ENCODE results near the gene BLOC1S4. TPM values are rescaled to one million over a fixed set of nuclear protein-coding genes. Genes with fewer than 3 reads are reported as not detected.

Gene BLOC1S4
- total and polyA plus RNA-seq, 7 donors = 9.1 to 19.7 (median 13.2) TPM

DNA sequence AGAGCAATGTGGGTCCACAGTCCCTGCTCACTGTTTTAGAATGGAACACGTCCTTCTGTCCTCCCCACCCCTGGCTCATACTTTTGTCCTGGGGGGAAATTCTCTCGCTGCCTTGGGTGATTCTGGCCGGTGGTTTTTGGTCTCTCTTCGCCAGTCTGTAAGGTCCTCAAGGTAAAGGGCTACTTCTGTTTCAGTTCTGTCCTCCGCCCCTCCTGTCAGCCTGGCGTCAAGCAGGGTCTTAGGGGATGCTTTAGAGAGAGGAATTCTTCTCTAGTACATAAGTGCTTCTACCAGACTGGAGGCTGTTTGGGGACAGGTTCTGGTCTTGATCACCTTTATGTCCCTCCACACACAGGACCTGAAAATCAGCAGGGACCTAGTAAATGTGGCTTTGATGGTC is 5.7 kb upstream of the BLOC1S4 start:
- intact Hi-C loops (cut with DNase I) = loop anchor here (10.0 kb wide), 1 partner anchor 335 kb away; the partner anchor contains the start of gene TADA2B

DNA sequence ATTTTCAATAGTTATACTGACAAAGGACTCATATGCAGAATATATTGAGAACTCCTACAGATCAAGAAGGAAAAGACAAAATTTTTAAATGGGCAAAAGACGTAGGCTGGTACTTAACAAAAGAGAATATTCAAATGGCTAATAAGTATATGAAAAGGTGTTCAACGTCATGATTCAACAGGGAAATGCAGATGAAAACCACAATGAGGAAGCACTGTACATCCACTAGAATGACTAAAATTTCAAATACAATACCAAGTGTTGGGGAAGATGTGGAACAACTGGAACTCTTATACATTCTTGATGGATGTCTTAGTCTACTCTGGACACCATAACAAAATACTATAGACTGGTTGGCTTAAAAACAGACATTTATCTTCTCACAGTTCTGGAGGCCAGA is 5.0 kb upstream of the BLOC1S4 start:
- H3K9me3 ChIP-seq = no peaks in the 10 kb centered on the region
- WGBS, 2 donors = 59 to 79% methylated on average over 2 of the region's 2 CpGs
- DNase-seq = no peak
- no peak overlapping the region for H3K4me3 ChIP-seq
- H3K27ac ChIP-seq = no peak overlapping the region
- intact Hi-C loops (cut with DNase I) = loop anchor here (10.0 kb wide), 1 partner anchor 334 kb away; the partner anchor contains the start of gene TADA2B
- H3K4me1 ChIP-seq = peaks cover 0 to 47% (median 36%) of the 10 kb centered on the region in 4 donors
- H3K36me3 ChIP-seq = peaks cover 0 to 5% (median 0%) of the 10 kb centered on the region in 4 donors
- TF ChIP-seq, protein P1, sequence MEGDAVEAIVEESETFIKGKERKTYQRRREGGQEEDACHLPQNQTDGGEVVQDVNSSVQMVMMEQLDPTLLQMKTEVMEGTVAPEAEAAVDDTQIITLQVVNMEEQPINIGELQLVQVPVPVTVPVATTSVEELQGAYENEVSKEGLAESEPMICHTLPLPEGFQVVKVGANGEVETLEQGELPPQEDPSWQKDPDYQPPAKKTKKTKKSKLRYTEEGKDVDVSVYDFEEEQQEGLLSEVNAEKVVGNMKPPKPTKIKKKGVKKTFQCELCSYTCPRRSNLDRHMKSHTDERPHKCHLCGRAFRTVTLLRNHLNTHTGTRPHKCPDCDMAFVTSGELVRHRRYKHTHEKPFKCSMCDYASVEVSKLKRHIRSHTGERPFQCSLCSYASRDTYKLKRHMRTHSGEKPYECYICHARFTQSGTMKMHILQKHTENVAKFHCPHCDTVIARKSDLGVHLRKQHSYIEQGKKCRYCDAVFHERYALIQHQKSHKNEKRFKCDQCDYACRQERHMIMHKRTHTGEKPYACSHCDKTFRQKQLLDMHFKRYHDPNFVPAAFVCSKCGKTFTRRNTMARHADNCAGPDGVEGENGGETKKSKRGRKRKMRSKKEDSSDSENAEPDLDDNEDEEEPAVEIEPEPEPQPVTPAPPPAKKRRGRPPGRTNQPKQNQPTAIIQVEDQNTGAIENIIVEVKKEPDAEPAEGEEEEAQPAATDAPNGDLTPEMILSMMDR (IDR thresholded peaks at IDR 0.05) = no peak
- TF ChIP-seq POLR2A (IDR thresholded peaks at IDR 0.05) (no peak), POLR2AphosphoS5 (IDR thresholded peaks at IDR 0.05) (no peak), EP300 (IDR thresholded peaks at IDR 0.05) (no peak)
- no peaks in the 10 kb centered on the region for H3K27me3 ChIP-seq

More for the DNA sequence above, 5.7 kb upstream of the BLOC1S4 start:
- H3K4me1 ChIP-seq = peaks cover 0 to 49% (median 40%) of the 10 kb centered on the region in 4 donors
- DNase-seq = no peak
- WGBS, 2 donors = 12 to 19% methylated on average over 6 of the region's 6 CpGs
- peaks cover 0 to 5% (median 0%) of the 10 kb centered on the region in 4 donors for H3K36me3 ChIP-seq
- H3K4me3 ChIP-seq = peak overlapping the region; percentile 70 to 79 (median 73)
- no peaks in the 10 kb centered on the region for H3K27me3 ChIP-seq
- no peaks in the 10 kb centered on the region for H3K9me3 ChIP-seq
- H3K27ac ChIP-seq = peak overlapping the region; percentile 82 to 91 (median 89)
- TF ChIP-seq, protein P1 (IDR thresholded peaks at IDR 0.05) = no peak
- TF ChIP-seq EP300 (IDR thresholded peaks at IDR 0.05) (no peak), POLR2AphosphoS5 (IDR thresholded peaks at IDR 0.05) (no peak), POLR2A (IDR thresholded peaks at IDR 0.05) (no peak)

DNA sequence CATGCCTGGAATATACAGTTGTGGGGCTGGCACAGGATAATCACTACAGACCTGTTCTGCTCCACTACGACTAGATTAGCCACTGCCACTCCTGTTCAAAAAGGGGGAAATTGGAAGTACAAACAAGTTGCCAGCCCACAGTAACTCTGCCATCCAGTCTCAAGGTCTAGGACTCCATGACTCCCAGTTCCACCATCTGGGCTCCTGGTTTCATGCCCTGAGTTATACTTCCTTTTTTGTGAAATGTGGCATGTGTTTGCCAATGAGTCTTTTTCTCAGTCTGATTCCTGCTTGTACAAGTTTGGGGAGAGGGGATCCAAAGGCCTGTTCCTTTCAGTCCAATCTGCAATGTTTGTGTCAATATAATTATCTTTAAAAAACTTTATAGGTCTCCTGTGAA is 1.0 kb upstream of the BLOC1S4 start:
- no peak overlapping the region for H3K4me3 ChIP-seq
- peaks cover 0 to 33% (median 28%) of the 10 kb centered on the region in 4 donors for H3K4me1 ChIP-seq
- H3K27me3 ChIP-seq = no peaks in the 10 kb centered on the region
- no peak overlapping the region for H3K27ac ChIP-seq
- no peak for TF ChIP-seq POLR2A (IDR thresholded peaks at IDR 0.05)
- TF ChIP-seq, protein P1 (IDR thresholded peaks at IDR 0.05) = no peak
- no peak for TF ChIP-seq POLR2AphosphoS5 (IDR thresholded peaks at IDR 0.05)
- TF ChIP-seq EP300 (IDR thresholded peaks at IDR 0.05) = no peak
- DNase-seq = no peak
- H3K9me3 ChIP-seq = no peaks in the 10 kb centered on the region
- 82 to 91% methylated on average over 1 of the region's 1 CpG for WGBS, 2 donors
- intact Hi-C loops (cut with DNase I) = loop anchor here (5.0 to 10.0 kb wide), 3 partner anchors 143 to 330 kb away; partner anchors contain the start of gene TADA2B
- no peaks in the 10 kb centered on the region for H3K36me3 ChIP-seq

DNA sequence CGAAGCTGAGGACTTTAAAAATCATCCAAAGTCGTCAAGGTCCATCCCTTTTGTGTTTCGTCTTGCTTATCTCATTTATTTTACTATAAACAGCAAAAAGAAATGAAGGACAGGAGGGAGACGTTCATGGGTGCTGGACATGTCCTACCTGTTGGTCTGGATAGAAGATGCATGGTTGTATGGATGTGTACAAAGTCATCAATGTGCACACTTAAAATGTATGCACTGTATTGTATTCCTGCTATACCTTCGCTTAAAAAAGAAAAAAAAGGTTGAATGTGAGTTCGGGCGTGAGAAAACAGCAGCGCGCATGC is 313 bp upstream of the BLOC1S4 start:
- intact Hi-C loops (cut with DNase I) = loop anchor here (1.0 to 10.0 kb wide), 5 partner anchors 67 to 329 kb away; partner anchors contain the start of genes KIAA0232, MRFAP1 and TADA2B
- peak overlapping the region; percentile 88 to 94 (median 92) for H3K27ac ChIP-seq
- H3K4me1 ChIP-seq = peaks cover 0 to 33% (median 28%) of the 10 kb centered on the region in 4 donors
- TF ChIP-seq, protein P1 (IDR thresholded peaks at IDR 0.05) = no peak
- TF ChIP-seq EP300 (IDR thresholded peaks at IDR 0.05) (no peak), POLR2A (IDR thresholded peaks at IDR 0.05) (no peak), POLR2AphosphoS5 (IDR thresholded peaks at IDR 0.05) (no peak)
- no peak for DNase-seq
- H3K27me3 ChIP-seq = no peaks in the 10 kb centered on the region
- H3K4me3 ChIP-seq = peak overlapping the region; percentile 61 to 81 (median 70)
- 8 to 15% methylated on average over 9 of the region's 9 CpGs for WGBS, 2 donors
- no peaks in the 10 kb centered on the region for H3K9me3 ChIP-seq
- H3K36me3 ChIP-seq = no peaks in the 10 kb centered on the region
